GM18868 (cell line): ENCODE measurements around the gene PRSS56.

Experiments used
- ATAC-seq: cut with Tn5 transposase; IDR thresholded peaks from one replicate; pipeline ENCODE4 v1.9.1; 2021; ENCODE audit warnings: mild to moderate bottlenecking, moderate library complexity; ENCODE audit not compliant: unreplicated experiment

PRSS56 gene

GRCh38 chr2:232486558-232487384 is 33.4 kb upstream of the PRSS56 start:
- no peak for ATAC-seq

GRCh38 chr2:232487385-232488096 is 32.6 kb upstream of the PRSS56 start, which contains the start of gene ECEL1:
ECEL1 (minus strand) TSS chr2:232487834; CDS start chr2:232486653, 1,181 bp downstream.
- no peak for ATAC-seq

- no peak for ATAC-seq
These were observed 32.0 kb upstream of the PRSS56 start for GRCh38 chr2:232488097-232488711.

GRCh38 chr2:232488721-232489300 is 31.4 kb upstream of the PRSS56 start:
- ATAC-seq = no peak

GRCh38 chr2:232489516-232490220 is 30.5 kb upstream of the PRSS56 start:
- no peak for ATAC-seq

GRCh38 chr2:232490221-232491138 is 29.7 kb upstream of the PRSS56 start:
- no peak for ATAC-seq

- no peak for ATAC-seq
These were observed 28.9 kb upstream of the PRSS56 start for GRCh38 chr2:232491139-232491780.

- ATAC-seq = no peak
These were observed 27.8 kb upstream of the PRSS56 start for GRCh38 chr2:232492236-232492848.

GRCh38 chr2:232492963-232493700 is 27.1 kb upstream of the PRSS56 start:
- ATAC-seq = no peak

- ATAC-seq = no peak
These were observed 26.3 kb upstream of the PRSS56 start for GRCh38 chr2:232493701-232494474.

GRCh38 chr2:232494542-232494941 is 25.6 kb upstream of the PRSS56 start:
- no peak for ATAC-seq

- no peak for ATAC-seq
These were observed 24.9 kb upstream of the PRSS56 start for GRCh38 chr2:232495292-232495691.

GRCh38 chr2:232496501-232497270 is 23.5 kb upstream of the PRSS56 start:
- no peak for ATAC-seq

- ATAC-seq = no peak
These were observed 22.8 kb upstream of the PRSS56 start for GRCh38 chr2:232497348-232497747.

- ATAC-seq = no peak
These were observed 21.7 kb upstream of the PRSS56 start for GRCh38 chr2:232498452-232498851.

GRCh38 chr2:232501331-232501771 is 18.8 kb upstream of the PRSS56 start:
- no peak for ATAC-seq
